Ishikawa (cell line): Measurements from ENCODE around the gene CAPRIN2.

ENCODE experiments used
- CEBPB ChIP-seq: IDR thresholded peaks from 2 replicates; pipeline ENCODE4 v1.6.1; 2012
- EGR1 ChIP-seq: IDR thresholded peaks from 2 replicates; pipeline ENCODE4 v1.6.1; 2012
- EP300 ChIP-seq: IDR thresholded peaks from 2 replicates; pipeline ENCODE4 v1.6.1; 2012; ENCODE audit warnings: borderline replicate concordance
- FOXM1 ChIP-seq: IDR thresholded peaks from 2 replicates; pipeline ENCODE4 v1.6.1; 2012; ENCODE audit warnings: low read depth, borderline replicate concordance
- MAX ChIP-seq: IDR thresholded peaks from 2 replicates; pipeline ENCODE4 v1.6.1; 2012
- NFIC ChIP-seq: IDR thresholded peaks from 2 replicates; pipeline ENCODE4 v1.6.1; 2012
- RAD21 ChIP-seq: IDR thresholded peaks from 2 replicates; pipeline ENCODE4 v1.6.1; 2012; ENCODE audit warnings: low read depth
- REST ChIP-seq: IDR thresholded peaks from 2 replicates; pipeline ENCODE4 v1.6.1; 2012; ENCODE audit warnings: low read depth, mild to moderate bottlenecking
- TAF1 ChIP-seq: IDR thresholded peaks from 2 replicates; pipeline ENCODE4 v1.6.1; 2012; ENCODE audit warnings: low read depth, mild to moderate bottlenecking
- TCF12 ChIP-seq: IDR thresholded peaks from 2 replicates; pipeline ENCODE4 v1.6.1; 2012; ENCODE audit warnings: low read depth
- TEAD4 ChIP-seq: IDR thresholded peaks from 2 replicates; pipeline ENCODE4 v1.6.1; 2012
- USF1 ChIP-seq: IDR thresholded peaks from 2 replicates; pipeline ENCODE4 v1.6.1; 2012
- YY1 ChIP-seq: IDR thresholded peaks from 2 replicates; pipeline ENCODE4 v1.6.1; 2012; ENCODE audit warnings: low read depth
- ZBTB7A ChIP-seq: IDR thresholded peaks from 2 replicates; pipeline ENCODE4 v1.6.1; 2012; ENCODE audit warnings: low read depth

GRCh38 chr12:30769802-30770201 is 15.1 kb upstream of the CAPRIN2 start:
- TF ChIP-seq YY1 (no peak), ZBTB7A (no peak), FOXM1 (no peak), TEAD4 (no peak), REST (no peak), TAF1 (no peak), RAD21 (no peak), MAX (no peak), NFIC (no peak), CEBPB (no peak), TCF12 (no peak), EP300 (no peak), USF1 (no peak), EGR1 (no peak)
